ENCODE data around the gene CLMN.

Gene CLMN

DNA sequence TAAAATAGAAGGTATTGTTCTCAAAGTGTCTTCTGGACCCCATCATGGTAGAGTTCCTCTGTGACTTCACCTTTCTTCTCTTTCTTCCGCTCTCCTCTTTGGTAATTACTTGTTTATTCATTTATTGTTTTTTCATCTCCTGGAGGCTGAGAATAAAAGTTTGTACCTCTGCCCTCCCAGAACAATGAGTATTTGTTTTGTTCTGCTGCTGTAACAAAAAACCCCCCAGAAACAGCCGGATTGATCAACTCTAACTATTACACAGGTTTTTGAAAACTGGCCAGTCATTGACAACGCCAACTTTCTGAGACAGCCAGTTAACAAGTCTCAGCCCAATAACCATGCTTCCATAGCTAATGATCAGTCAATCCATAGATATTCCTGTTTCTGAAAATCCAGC is 154.2 kb downstream of the CLMN start:
- no peak overlapping the region for H3K27ac ChIP-seq
- H3K4me3 ChIP-seq (ENCODE audit: low read depth, low read length), result no peak overlapping the region
- DNase-seq, result no peak
- TF ChIP-seq, protein P1, sequence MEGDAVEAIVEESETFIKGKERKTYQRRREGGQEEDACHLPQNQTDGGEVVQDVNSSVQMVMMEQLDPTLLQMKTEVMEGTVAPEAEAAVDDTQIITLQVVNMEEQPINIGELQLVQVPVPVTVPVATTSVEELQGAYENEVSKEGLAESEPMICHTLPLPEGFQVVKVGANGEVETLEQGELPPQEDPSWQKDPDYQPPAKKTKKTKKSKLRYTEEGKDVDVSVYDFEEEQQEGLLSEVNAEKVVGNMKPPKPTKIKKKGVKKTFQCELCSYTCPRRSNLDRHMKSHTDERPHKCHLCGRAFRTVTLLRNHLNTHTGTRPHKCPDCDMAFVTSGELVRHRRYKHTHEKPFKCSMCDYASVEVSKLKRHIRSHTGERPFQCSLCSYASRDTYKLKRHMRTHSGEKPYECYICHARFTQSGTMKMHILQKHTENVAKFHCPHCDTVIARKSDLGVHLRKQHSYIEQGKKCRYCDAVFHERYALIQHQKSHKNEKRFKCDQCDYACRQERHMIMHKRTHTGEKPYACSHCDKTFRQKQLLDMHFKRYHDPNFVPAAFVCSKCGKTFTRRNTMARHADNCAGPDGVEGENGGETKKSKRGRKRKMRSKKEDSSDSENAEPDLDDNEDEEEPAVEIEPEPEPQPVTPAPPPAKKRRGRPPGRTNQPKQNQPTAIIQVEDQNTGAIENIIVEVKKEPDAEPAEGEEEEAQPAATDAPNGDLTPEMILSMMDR (IDR thresholded peaks at IDR 0.05; ENCODE audit: low read depth, low read length), result no peak
- H3K27me3 ChIP-seq (ENCODE audit: insufficient read depth, low read depth, severe bottlenecking), result no peaks in the 10 kb centered on the region
- no peaks in the 10 kb centered on the region for H3K36me3 ChIP-seq
- H3K9me3 ChIP-seq (ENCODE audit: severe bottlenecking), result no peaks in the 10 kb centered on the region

DNA sequence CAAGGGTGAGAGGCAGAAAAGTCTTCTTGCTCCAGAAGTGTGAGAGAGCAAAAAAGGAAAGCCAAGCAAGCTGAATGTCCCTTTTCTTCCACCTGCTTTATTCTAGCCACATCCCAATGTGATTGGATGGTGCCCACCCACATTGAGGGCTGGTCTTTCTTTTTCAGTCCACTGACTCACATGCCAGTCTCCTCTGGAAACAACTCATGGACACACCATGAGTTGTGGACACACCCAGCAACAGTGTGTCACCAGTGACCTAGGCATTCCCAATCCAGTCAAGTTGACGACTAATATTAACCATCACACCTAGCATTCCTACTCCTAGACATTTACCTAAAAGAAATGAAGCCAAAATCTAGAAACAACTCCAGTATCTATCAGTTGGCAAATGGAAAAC is 155.2 kb downstream of the CLMN start:
- Histone ChIP-seq H3K9me3 (ENCODE audit: severe bottlenecking) (no peaks in the 10 kb centered on the region), H3K27ac (no peak overlapping the region), H3K36me3 (no peaks in the 10 kb centered on the region), H3K4me3 (ENCODE audit: low read depth, low read length) (no peak overlapping the region), H3K27me3 (ENCODE audit: insufficient read depth, low read depth, severe bottlenecking) (no peaks in the 10 kb centered on the region)
- DNase-seq, result no peak
- TF ChIP-seq, protein P1 (IDR thresholded peaks at IDR 0.05; ENCODE audit: low read depth, low read length), result no peak

DNA sequence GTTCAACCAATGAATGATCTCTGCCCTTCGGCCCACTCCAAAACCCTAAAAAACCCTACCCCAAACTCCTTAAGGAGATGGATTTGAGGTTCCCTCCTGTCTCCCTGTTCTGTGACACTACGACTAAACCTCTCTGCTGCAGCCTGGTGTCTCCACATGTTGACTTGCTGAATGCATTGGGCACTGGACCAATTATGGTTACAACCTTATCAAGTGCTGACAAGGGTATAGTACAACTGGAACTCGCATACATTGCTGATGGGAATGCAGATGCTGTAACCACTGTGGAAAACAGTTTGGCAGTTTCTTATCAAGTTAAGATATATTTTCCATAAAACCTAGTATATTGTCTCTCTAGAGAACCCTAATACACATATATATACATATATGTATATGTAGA is 156.0 kb downstream of the CLMN start:
- TF ChIP-seq, protein P1 (IDR thresholded peaks at IDR 0.05; ENCODE audit: low read depth, low read length), result no peak
- DNase-seq, result no peak

DNA sequence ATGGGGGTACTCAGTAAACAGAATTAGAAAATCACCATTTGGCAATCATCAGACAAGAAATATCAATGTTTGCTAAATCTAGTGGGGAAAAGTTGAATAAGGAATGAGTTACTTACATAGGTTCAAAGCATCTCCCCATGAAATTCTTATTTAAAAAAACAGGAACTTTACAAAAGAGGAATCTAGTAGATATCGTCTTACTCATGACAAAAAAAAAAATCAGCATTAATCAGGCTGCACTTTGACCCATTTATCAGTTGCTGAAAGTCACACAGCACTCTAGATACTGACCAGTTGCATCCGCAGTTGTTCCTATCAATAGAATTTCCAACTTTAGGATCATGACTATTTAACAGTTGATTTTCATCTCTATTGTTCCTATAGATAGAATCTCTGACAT is 156.6 kb downstream of the CLMN start:
- no peak for DNase-seq
- Histone ChIP-seq H3K27me3 (ENCODE audit: insufficient read depth, low read depth, severe bottlenecking) (no peaks in the 10 kb centered on the region), H3K27ac (no peak overlapping the region), H3K36me3 (no peaks in the 10 kb centered on the region), H3K4me3 (ENCODE audit: low read depth, low read length) (no peak overlapping the region), H3K9me3 (ENCODE audit: severe bottlenecking) (no peaks in the 10 kb centered on the region)
- TF ChIP-seq, protein P1 (IDR thresholded peaks at IDR 0.05; ENCODE audit: low read depth, low read length), result no peak

More for the DNA sequence above, 156.0 kb downstream of the CLMN start:
- Histone ChIP-seq H3K27ac (no peak overlapping the region), H3K27me3 (ENCODE audit: insufficient read depth, low read depth, severe bottlenecking) (no peaks in the 10 kb centered on the region), H3K36me3 (no peaks in the 10 kb centered on the region), H3K4me3 (ENCODE audit: low read depth, low read length) (no peak overlapping the region), H3K9me3 (ENCODE audit: severe bottlenecking) (no peaks in the 10 kb centered on the region)

DNA sequence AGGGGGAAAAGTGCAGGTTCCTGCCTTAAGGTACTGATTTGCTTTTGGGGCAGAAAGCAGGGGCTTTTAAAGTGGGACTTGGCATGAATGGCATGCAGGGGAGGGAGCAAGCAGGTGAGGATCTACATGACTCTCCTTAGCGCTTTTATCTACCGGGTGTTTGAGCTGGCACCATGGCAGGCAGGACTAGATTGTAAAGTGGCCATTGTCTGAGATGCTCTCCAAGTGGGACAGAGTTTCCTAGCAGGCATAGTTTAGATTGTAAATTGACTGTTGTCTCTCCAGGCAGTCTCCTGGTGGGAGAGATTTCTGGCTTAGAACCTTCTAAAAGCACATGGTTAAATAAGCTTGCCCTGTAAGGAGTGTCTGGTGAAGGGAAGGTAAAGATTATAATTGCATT is 157.1 kb downstream of the CLMN start:
- no peaks in the 10 kb centered on the region for H3K36me3 ChIP-seq
- H3K27me3 ChIP-seq (ENCODE audit: insufficient read depth, low read depth, severe bottlenecking), result no peaks in the 10 kb centered on the region
- no peak overlapping the region for H3K4me3 ChIP-seq (ENCODE audit: low read depth, low read length)
- TF ChIP-seq, protein P1 (IDR thresholded peaks at IDR 0.05; ENCODE audit: low read depth, low read length), result no peak
- no peaks in the 10 kb centered on the region for H3K9me3 ChIP-seq (ENCODE audit: severe bottlenecking)
- no peak for DNase-seq
- no peak overlapping the region for H3K27ac ChIP-seq

Measured in WERI-Rb-1 (cell line).